GM23338 (cell line): Measurements from ENCODE around the gene HARS1. TPM values are rescaled to one million over a fixed set of nuclear protein-coding genes. Genes with fewer than 3 reads are reported as not detected.

Source experiments
- ATAC-seq: fragments of 200-7000 bp; cut with Tn5 transposase; 3 replicates; pipeline ENCODE4 v1.9.1; 2020
- DNase-seq: peaks from one replicate; pipeline ENCODE4 v3.0.0-alpha.2; 2015; ENCODE audit warnings: low spot score
- H2AFZ ChIP-seq: fragments of 200-600 bp; sonication (generic); 2 replicates; pipeline ENCODE4 v1.8.0; 2016; ENCODE audit warnings: antibody characterized with exemption, mild to moderate bottlenecking, moderate library complexity
- H3F3A ChIP-seq: fragments of 200-600 bp; sonication (generic); replicated peaks from 2 replicates; pipeline ENCODE4 v1.8.0; 2017; ENCODE audit warnings: antibody characterized with exemption, mixed run types, low read depth
- H3K27ac ChIP-seq: fragments of 200-600 bp; sonication (generic); 2 replicates; pipeline ENCODE4 v1.6.1; 2016; ENCODE audit warnings: low read depth
- H3K27me3 ChIP-seq: fragments of 200-600 bp; sonication (generic); 2 replicates; pipeline ENCODE4 v1.8.0; 2016; ENCODE audit warnings: mild to moderate bottlenecking, mixed run types, moderate library complexity; ENCODE audit not compliant: insufficient read depth
- H3K36me3 ChIP-seq: fragments of 200-600 bp; sonication (generic); 2 replicates; pipeline ENCODE4 v1.8.0; 2016; ENCODE audit warnings: mild to moderate bottlenecking; ENCODE audit not compliant: insufficient read depth
- H3K4me1 ChIP-seq: fragments of 200-600 bp; sonication (generic); 2 replicates; pipeline ENCODE4 v1.8.0; 2016; ENCODE audit warnings: mild to moderate bottlenecking, moderate library complexity; ENCODE audit not compliant: insufficient read depth
- H3K4me2 ChIP-seq: fragments of 200-600 bp; sonication (generic); 2 replicates; pipeline ENCODE4 v1.7.1; 2017; ENCODE audit warnings: mixed run types
- H3K4me3 ChIP-seq: fragments of 200-600 bp; sonication (generic); 2 replicates; pipeline ENCODE4 v1.6.1; 2016; ENCODE audit warnings: mixed run types
- H3K79me2 ChIP-seq: fragments of 200-600 bp; sonication (generic); replicated peaks from 2 replicates; pipeline ENCODE4 v1.8.0; 2017; ENCODE audit warnings: mild to moderate bottlenecking; ENCODE audit not compliant: insufficient read depth
- H3K9me2 ChIP-seq: fragments of 200-600 bp; sonication (generic); 2 replicates; pipeline ENCODE4 v1.8.0; 2017; ENCODE audit not compliant: insufficient read depth
- H4K20me1 ChIP-seq: fragments of 200-600 bp; sonication (generic); replicated peaks from 2 replicates; pipeline ENCODE4 v1.8.0; 2017; ENCODE audit warnings: mild to moderate bottlenecking; ENCODE audit not compliant: insufficient read depth
- H3K27ac Mint-ChIP-seq: 2 replicates; pipeline ENCODE4 v1.8.0; 2020; ENCODE audit warnings: inconsistent platforms, mild to moderate bottlenecking, moderate library complexity, mixed read lengths
- H3K27me3 Mint-ChIP-seq: 3 replicates; pipeline ENCODE4 v1.8.0; 2022; ENCODE audit warnings: low read depth, mild to moderate bottlenecking, moderate library complexity, mixed read lengths, inconsistent platforms; ENCODE audit not compliant: insufficient read depth, poor library complexity
- H3K36me3 Mint-ChIP-seq: 3 replicates; pipeline ENCODE4 v1.8.0; 2021; ENCODE audit warnings: low read depth, mild to moderate bottlenecking, inconsistent platforms, moderate library complexity, mixed read lengths
- H3K4me1 Mint-ChIP-seq: 3 replicates; pipeline ENCODE4 v1.8.0; 2020; ENCODE audit warnings: mild to moderate bottlenecking, inconsistent platforms, mixed read lengths
- H3K4me3 Mint-ChIP-seq: 3 replicates; pipeline ENCODE4 v1.8.0; 2021; ENCODE audit warnings: moderate library complexity, mild to moderate bottlenecking, inconsistent platforms, mixed read lengths
- H3K9me3 Mint-ChIP-seq: 3 replicates; pipeline ENCODE4 v1.8.0; 2020; ENCODE audit warnings: moderate library complexity, mild to moderate bottlenecking, inconsistent platforms, mixed read lengths
- JUNB ChIP-seq: IDR thresholded peaks from one replicate; pipeline ENCODE4 v1.6.1; 2016; ENCODE audit warnings: antibody characterized with exemption; ENCODE audit not compliant: unreplicated experiment
- NANOG ChIP-seq: IDR thresholded peaks from 2 replicates; pipeline ENCODE4 v1.6.1; 2016; ENCODE audit warnings: antibody characterized with exemption, borderline replicate concordance
- REST ChIP-seq: IDR thresholded peaks from one replicate; pipeline ENCODE4 v1.6.1; 2018; ENCODE audit warnings: antibody characterized with exemption; ENCODE audit not compliant: unreplicated experiment
- ZNF114 ChIP-seq: fragments of 250-450 bp; sonication (Bioruptor Pico); IDR thresholded peaks from 2 replicates; pipeline ENCODE4 v1.5.0; 2020; ENCODE audit warnings: mild to moderate bottlenecking, moderate library complexity
- ZNF331 ChIP-seq: fragments of 250-450 bp; sonication (Bioruptor Pico); IDR thresholded peaks from 2 replicates; pipeline ENCODE4 v1.5.0; 2020; ENCODE audit warnings: low read depth, mild to moderate bottlenecking, moderate library complexity
- ZNF462 ChIP-seq: fragments of 250-450 bp; sonication (Bioruptor Pico); IDR thresholded peaks from 2 replicates; pipeline ENCODE4 v1.5.0; 2020; ENCODE audit warnings: mild to moderate bottlenecking, moderate library complexity
- polyA plus RNA-seq: library from polyadenylated mRNA; unstranded; fragments of >200 nt; fragmentation: Nextera tagmentation; extraction: Ambion mirVana; gene quantifications from 2 replicates; pipeline ENCODE4 v1.2.1, GENCODE V29; 2016
- total RNA-seq: library from RNA; depleted of rRNA; stranded (reverse); fragments of >200 nt; shearing (Covaris generic); gene quantifications from 2 replicates; pipeline ENCODE4 v1.2.3, GENCODE V29; 2014

Gene HARS1
- total and polyA plus RNA-seq, 2 experiments from 2014 or later = 51.6 to 57.8 TPM

- H3K36me3 ChIP-seq = peaks cover 45% of the 10 kb centered on the region
Observed at GRCh38 chr5:140658870-140659269, 32.3 kb downstream of the HARS1 start.

More at GRCh38 chr5:140658870-140659269, 32.3 kb downstream of the HARS1 start:
- H3K9me3 Mint-ChIP-seq = no peaks in the 10 kb centered on the region
- H3K79me2 ChIP-seq = no peaks in the 10 kb centered on the region
- H3K9me2 ChIP-seq = no peaks in the 10 kb centered on the region
- no peak for DNase-seq
- H3K27me3 Mint-ChIP-seq = no peaks in the 10 kb centered on the region
- no peaks in the 10 kb centered on the region for H3F3A ChIP-seq
- no peak for ATAC-seq
- TF ChIP-seq NANOG (no peak), ZNF462 (CRISPR knock-in tag) (no peak), ZNF114 (CRISPR knock-in tag) (no peak), REST (no peak), JUNB (no peak), ZNF331 (CRISPR knock-in tag) (no peak)
- no peak overlapping the region for H3K27ac ChIP-seq
- H3K27me3 ChIP-seq = no peaks in the 10 kb centered on the region
- H3K27ac Mint-ChIP-seq = no peak overlapping the region
- H3K4me3 Mint-ChIP-seq = no peak overlapping the region
- no peaks in the 10 kb centered on the region for H3K4me1 Mint-ChIP-seq
- H4K20me1 ChIP-seq = peaks cover 7% of the 10 kb centered on the region
- no peak overlapping the region for H2AFZ ChIP-seq
- no peaks in the 10 kb centered on the region for H3K4me1 ChIP-seq
- peaks cover 83% of the 10 kb centered on the region for H3K36me3 Mint-ChIP-seq
- H3K4me2 ChIP-seq = no peak overlapping the region
- no peak overlapping the region for H3K4me3 ChIP-seq
